ENCODE results near the gene PTPRK. TPM values are rescaled to one million over a fixed set of nuclear protein-coding genes. Genes with fewer than 3 reads are reported as not detected.

The PTPRK gene
- total and polyA plus RNA-seq, 12 donors: 7.5 to 47.7 (median 35.7) TPM

DNA sequence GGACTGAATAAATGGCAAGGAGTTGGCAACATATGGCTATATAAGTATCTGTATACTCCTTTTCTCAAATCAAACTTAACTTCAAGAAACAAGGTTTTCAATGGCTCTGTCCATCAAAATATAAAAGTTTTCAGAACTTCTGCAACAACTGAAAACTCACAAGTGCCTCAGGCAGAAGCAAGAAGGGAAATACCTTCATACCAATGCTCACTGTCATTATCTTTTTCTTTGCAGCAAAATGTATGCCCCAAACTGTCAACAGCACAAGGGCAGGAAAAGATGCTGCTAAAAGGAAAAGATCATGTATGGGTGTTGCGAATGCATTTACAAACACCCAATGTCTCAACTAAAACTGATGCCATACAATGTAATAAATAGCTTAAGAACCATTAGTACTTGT is 45.9 kb downstream of the PTPRK start:
- Histone ChIP-seq H3K36me3 (no peaks in the 10 kb centered on the region), H3K9me3 (no peaks in the 10 kb centered on the region), H3K4me3 (no peak overlapping the region), H3K27me3 (no peaks in the 10 kb centered on the region), H3K4me1 (peaks cover 0 to 52% (median 27%) of the 10 kb centered on the region in 9 donors), H3K27ac (no peak overlapping the region)
- DNase-seq: no peak
- ATAC-seq: no peak
- intact Hi-C loops (cut with DNase I): no loop called here
- TF ChIP-seq, protein P1, sequence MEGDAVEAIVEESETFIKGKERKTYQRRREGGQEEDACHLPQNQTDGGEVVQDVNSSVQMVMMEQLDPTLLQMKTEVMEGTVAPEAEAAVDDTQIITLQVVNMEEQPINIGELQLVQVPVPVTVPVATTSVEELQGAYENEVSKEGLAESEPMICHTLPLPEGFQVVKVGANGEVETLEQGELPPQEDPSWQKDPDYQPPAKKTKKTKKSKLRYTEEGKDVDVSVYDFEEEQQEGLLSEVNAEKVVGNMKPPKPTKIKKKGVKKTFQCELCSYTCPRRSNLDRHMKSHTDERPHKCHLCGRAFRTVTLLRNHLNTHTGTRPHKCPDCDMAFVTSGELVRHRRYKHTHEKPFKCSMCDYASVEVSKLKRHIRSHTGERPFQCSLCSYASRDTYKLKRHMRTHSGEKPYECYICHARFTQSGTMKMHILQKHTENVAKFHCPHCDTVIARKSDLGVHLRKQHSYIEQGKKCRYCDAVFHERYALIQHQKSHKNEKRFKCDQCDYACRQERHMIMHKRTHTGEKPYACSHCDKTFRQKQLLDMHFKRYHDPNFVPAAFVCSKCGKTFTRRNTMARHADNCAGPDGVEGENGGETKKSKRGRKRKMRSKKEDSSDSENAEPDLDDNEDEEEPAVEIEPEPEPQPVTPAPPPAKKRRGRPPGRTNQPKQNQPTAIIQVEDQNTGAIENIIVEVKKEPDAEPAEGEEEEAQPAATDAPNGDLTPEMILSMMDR (IDR thresholded peaks at IDR 0.05): no peak
- 93% methylated on average over 1 of the region's 1 CpG for WGBS, 2 donors

DNA sequence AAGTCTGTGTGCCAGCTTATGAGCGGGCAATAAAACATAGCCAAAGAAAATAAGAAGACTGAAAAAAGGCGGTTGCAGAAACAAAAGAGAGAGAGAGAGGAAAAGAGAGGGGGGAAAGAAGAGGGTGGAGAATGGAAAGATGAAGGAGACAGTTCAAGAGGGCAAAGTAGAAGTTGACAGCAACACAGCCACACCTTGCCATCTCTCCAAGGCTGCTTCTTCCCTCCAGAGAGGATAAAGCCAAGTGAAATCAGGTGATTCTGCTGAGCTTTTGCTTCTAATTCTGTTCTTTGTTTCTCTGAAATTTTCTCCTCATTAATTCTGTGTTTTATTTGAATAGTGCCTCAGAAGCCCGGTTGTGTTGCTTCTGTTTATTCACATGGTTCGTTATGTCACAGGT is 48.5 kb downstream of the PTPRK start:
- no peak for ATAC-seq
- TF ChIP-seq, protein P1 (IDR thresholded peaks at IDR 0.05): no peak
- Histone ChIP-seq H3K27me3 (no peaks in the 10 kb centered on the region), H3K27ac (no peak overlapping the region), H3K36me3 (no peaks in the 10 kb centered on the region), H3K9me3 (no peaks in the 10 kb centered on the region), H3K4me1 (peaks cover 0 to 28% (median 13%) of the 10 kb centered on the region in 9 donors), H3K4me3 (no peak overlapping the region)
- no peak for DNase-seq
- intact Hi-C loops (cut with DNase I): no loop called here
- WGBS, 2 donors: 92 to 94% methylated on average over 4 of the region's 4 CpGs

DNA sequence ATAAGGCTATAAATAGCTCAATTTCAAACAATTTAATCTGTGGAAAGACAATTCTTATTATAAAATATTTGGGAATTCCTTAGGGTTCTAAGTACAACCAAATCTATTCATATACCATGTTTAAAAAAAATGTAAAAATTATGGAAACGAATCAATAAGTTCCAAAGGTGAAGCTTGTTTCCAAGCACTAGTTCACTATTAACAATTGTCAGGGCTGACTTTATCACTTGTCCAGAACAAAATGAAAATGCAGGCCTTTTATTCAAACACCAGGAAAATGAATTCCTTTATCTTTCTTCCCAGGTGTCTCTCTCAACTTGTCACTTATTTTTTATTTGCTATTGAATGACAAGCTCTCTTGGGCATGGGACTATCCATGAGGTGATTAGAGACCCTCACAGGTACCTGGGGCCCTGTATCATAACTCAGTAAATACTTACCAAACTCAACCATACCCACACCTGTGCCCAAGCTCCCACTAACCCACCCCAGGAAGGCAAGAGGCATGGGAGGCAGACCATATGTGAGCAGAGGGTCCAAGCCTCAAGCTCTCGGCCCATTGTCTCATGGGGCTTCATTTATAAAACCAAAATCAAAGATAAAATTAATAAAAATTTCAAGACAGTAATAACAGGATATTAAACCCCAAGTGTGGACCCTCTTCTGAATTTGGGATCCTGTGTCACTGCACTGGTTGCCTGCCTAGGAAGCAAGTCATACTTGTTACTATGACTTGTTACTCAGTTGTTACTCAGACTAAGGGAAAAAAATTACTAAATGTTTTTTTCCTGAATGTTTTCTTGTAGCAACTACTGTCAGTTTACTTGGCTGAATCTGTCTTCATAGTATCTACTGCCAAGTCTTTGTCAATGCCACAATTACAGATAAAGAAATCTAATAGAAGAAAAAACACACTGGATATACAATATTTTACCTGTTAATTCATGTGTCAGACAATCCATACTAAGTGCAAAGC is 54.7 kb downstream of the PTPRK start:
- TF ChIP-seq, protein P1 (IDR thresholded peaks at IDR 0.05): no peak
- H3K27me3 ChIP-seq: no peaks in the 10 kb centered on the region
- no peak overlapping the region for H3K4me3 ChIP-seq
- 88 to 92% methylated on average over 2 of the region's 2 CpGs for WGBS, 2 donors
- no peak overlapping the region for H3K27ac ChIP-seq
- ATAC-seq (no peak), DNase-seq (no peak)
- intact Hi-C loops (cut with DNase I): no loop called here
- no peaks in the 10 kb centered on the region for H3K9me3 ChIP-seq
- H3K36me3 ChIP-seq: no peaks in the 10 kb centered on the region
- peaks cover 0 to 31% (median 18%) of the 10 kb centered on the region in 9 donors for H3K4me1 ChIP-seq

DNA sequence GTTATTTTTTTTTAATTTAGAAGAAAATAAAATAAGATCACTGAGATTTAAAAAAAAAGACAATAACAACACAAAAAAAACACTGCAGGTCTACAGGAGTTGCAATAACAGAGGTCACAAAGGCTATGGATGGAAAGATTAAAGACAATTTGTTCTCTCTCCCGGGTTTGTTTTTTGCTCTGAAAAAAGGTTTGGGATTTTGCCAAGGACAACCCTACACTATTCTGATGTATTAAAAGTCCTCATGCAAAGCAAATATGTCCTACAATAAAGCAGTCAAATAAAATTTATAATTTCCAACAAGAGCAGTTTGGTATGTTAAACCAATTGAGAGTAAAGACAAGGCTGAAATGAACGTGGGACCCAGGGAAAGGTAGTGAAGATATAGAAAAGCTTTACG is 55.6 kb downstream of the PTPRK start:
- Histone ChIP-seq H3K27ac (no peak overlapping the region), H3K4me1 (peaks cover 0 to 31% (median 18%) of the 10 kb centered on the region in 9 donors), H3K36me3 (no peaks in the 10 kb centered on the region), H3K27me3 (no peaks in the 10 kb centered on the region), H3K4me3 (no peak overlapping the region), H3K9me3 (no peaks in the 10 kb centered on the region)
- TF ChIP-seq, protein P1 (IDR thresholded peaks at IDR 0.05): no peak
- no peak for DNase-seq
- intact Hi-C loops (cut with DNase I): no loop called here
- peak in 1 of 8 donors; percentile 14 for ATAC-seq
- 52 to 53% methylated on average over 3 of the region's 3 CpGs for WGBS, 2 donors
